Mucosa of descending colon (tissue), 3 donors: Measurements from ENCODE around the gene CDH4. TPM values are rescaled to one million over a fixed set of nuclear protein-coding genes. Genes with fewer than 3 reads are reported as not detected.

Experiments used
- ATAC-seq: fragments of 200-7000 bp; cut with Tn5 transposase; one replicate; pipeline ENCODE4 v1.9.1; 2020; ENCODE audit warnings: mild to moderate bottlenecking, moderate library complexity
- DNase-seq, 3 donors: peaks; one replicate each; pipeline ENCODE4 v3.0.0-alpha.2; 2020
- H3K36me3 ChIP-seq: fragments of 200-600 bp; one replicate; pipeline ENCODE4 v1.8.0; 2021; ENCODE audit warnings: low read depth, mild to moderate bottlenecking
- H3K4me1 ChIP-seq: fragments of 200-600 bp; one replicate; pipeline ENCODE4 v1.8.0; 2021; ENCODE audit warnings: low read depth, mild to moderate bottlenecking
- H3K4me3 ChIP-seq: fragments of 200-600 bp; one replicate; pipeline ENCODE4 v1.8.0; 2021; ENCODE audit warnings: mild to moderate bottlenecking
- H3K9me3 ChIP-seq: fragments of 200-600 bp; one replicate; pipeline ENCODE4 v1.8.0; 2021; ENCODE audit warnings: mild to moderate bottlenecking
- CTCF ChIP-seq: fragments of 200-600 bp; IDR thresholded peaks from one replicate; pipeline ENCODE4 v1.8.0; 2022; ENCODE audit warnings: antibody characterized with exemption, mild to moderate bottlenecking
- intact Hi-C, 2 donors: fragments of 100-400 bp; cut with DNase I in 1 of 2; cut with micrococcal nuclease in 1 of 2; formaldehyde crosslinking; loops; one replicate each; pipeline versions ENCODE4 v1.11.0 to v1.11.1; 2022; cut with DNase I, micrococcal nuclease
- total RNA-seq, 3 donors: library from RNA; stranded (reverse); fragmentation: NEBNext Ultra II Directional in 2 of 3; extraction: Animal tissue kit (Norgen Biotek cat#: 25700) in 2 of 3; gene quantifications; one replicate each; pipeline versions ENCODE4 v1.2.1 to v1.2.4, GENCODE V29; 2021 to 2023
- donor health status: DM: no; HTN: no; CAD: no; lungs with moderate emphysema.
- donor health status: DM: no; HTN: no; CAD: no.
- donor health status: DM: no; HTN: yes; CAD: no.

CDH4 gene
- total RNA-seq, 3 donors from 2014 or later: 0.16 TPM; not detected in 2

DNA sequence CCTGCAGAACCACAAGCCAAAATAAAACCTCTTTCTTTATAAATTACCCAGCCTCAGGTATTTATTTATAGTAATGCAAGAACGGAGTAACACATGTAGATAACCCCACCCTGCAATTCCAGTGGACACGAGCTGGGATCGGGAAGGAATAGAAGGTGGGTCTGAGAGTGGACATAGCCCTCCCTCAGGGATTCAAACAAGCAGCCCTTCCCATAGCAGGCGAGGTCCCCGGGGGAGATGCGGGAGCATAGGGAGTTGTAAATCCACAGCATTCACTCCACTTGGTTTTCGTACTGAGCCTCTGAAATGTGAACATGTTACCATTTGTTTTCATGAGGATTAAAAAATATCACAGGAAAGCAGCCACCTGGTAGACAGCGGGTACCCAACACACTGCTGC, 312.6 kb downstream of the CDH4 start:
- ATAC-seq (no peak), DNase-seq (no peak)
- H3K4me3 ChIP-seq: no peak overlapping the region
- no peak for TF ChIP-seq CTCF
- no peaks in the 10 kb centered on the region for H3K9me3 ChIP-seq
- intact Hi-C loops: no loop called here
- H3K36me3 ChIP-seq: no peaks in the 10 kb centered on the region
- H3K4me1 ChIP-seq: no peaks in the 10 kb centered on the region

GRCh38 chr20:61565791-61566190, 313.7 kb downstream of the CDH4 start:
- TF ChIP-seq CTCF: no peak
- intact Hi-C loops: no loop called here
- H3K4me3 ChIP-seq: no peak overlapping the region
- DNase-seq (peak in 1 of 3 donors; percentile 10), ATAC-seq (no peak)
- no peaks in the 10 kb centered on the region for H3K36me3 ChIP-seq
- H3K4me1 ChIP-seq: no peaks in the 10 kb centered on the region
- no peaks in the 10 kb centered on the region for H3K9me3 ChIP-seq

DNA sequence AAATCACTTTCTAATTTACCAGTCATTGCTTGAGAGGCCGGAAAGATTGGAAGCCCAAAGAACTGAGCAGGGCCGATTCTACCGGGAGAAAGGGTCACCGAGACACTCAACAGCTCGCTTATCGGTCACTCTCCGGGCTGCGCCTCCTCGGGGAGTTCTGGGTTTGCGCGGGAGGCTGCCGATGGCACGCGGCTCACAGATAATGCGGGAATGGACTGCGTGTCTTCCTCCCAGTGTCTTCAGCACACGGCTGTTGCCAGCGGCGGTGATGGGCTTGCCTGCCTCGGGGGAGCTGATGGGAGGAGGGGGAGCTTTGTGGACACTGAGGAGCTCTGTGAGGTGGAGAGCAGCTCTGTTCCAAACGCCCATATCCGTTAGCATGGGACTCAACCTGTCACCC, 314.6 kb downstream of the CDH4 start:
- intact Hi-C loops: no loop called here
- Histone ChIP-seq H3K36me3 (no peaks in the 10 kb centered on the region), H3K4me3 (no peak overlapping the region), H3K9me3 (no peaks in the 10 kb centered on the region), H3K4me1 (no peaks in the 10 kb centered on the region)
- no peak for ATAC-seq
- peak in 1 of 3 donors; percentile 3 for DNase-seq
- TF ChIP-seq CTCF: no peak

GRCh38 chr20:61567204-61567603, 315.1 kb downstream of the CDH4 start:
- DNase-seq: peak in 1 of 3 donors; percentile 0
- Histone ChIP-seq H3K9me3 (no peaks in the 10 kb centered on the region), H3K36me3 (no peaks in the 10 kb centered on the region), H3K4me1 (no peaks in the 10 kb centered on the region), H3K4me3 (no peak overlapping the region)
- intact Hi-C loops: no loop called here
- no peak for ATAC-seq
- no peak for TF ChIP-seq CTCF

DNA sequence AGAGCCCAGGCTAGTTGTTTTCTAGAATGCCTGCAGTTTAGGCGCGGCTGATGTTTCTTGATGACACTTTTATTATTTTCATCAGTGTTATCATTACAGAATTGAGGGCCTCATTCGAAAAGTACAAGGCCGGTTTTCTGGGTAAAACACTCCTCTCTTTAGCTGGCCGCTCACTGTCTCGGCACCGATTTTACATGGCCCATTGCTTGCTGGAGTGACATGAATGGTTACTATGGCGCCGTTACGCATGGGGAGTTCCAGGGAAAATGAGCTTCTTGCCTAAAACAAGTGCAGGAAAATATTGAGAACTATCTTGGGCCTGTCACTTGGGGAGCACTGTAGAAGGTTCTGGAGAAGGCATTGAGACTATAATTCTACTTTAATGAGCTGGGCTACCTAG, 317.8 kb downstream of the CDH4 start:
- intact Hi-C loops: no loop called here

More for the DNA sequence above, 317.8 kb downstream of the CDH4 start:
- H3K9me3 ChIP-seq: no peaks in the 10 kb centered on the region
- no peak overlapping the region for H3K4me3 ChIP-seq
- no peak for TF ChIP-seq CTCF
- no peaks in the 10 kb centered on the region for H3K36me3 ChIP-seq
- DNase-seq (no peak), ATAC-seq (no peak)
- no peaks in the 10 kb centered on the region for H3K4me1 ChIP-seq
